ENCODE results near the gene KCNMB1.

Gene KCNMB1

GRCh38 chr5:170338291-170338690 is 50.9 kb downstream of the KCNMB1 start:
- Histone ChIP-seq H3K4me1 (ENCODE audit: control insufficient read depth, low read length) (peaks cover 2% of the 10 kb centered on the region), H3K9me2 (replicated peaks; ENCODE audit: control insufficient read depth, low read length) (no peaks in the 10 kb centered on the region), H3K27ac (ENCODE audit: low read depth, low read length) (no peak overlapping the region), H3K4me3 (ENCODE audit: low read length) (no peak overlapping the region), H3K36me3 (ENCODE audit: control insufficient read depth, low read length) (no peaks in the 10 kb centered on the region), H4K20me1 (ENCODE audit: control insufficient read depth, insufficient read depth, low read depth, low read length) (no peaks in the 10 kb centered on the region), H3K9me3 (ENCODE audit: control insufficient read depth, insufficient read depth, low read length) (peaks cover 3% of the 10 kb centered on the region; the same call in 1 of the 2 replicates), H3K79me2 (ENCODE audit: control insufficient read depth, low read length) (no peaks in the 10 kb centered on the region), H3K27me3 (ENCODE audit: control insufficient read depth, low read length) (peaks cover 4% of the 10 kb centered on the region; the same call in 1 of the 2 replicates), H3K4me2 (ENCODE audit: low read length) (no peak overlapping the region), H3F3A (ENCODE audit: control insufficient read depth, insufficient read depth) (no peaks in the 10 kb centered on the region)
- no peak for TF ChIP-seq CTCF (IDR thresholded peaks at IDR 0.05; ENCODE audit: low read depth, low read length, poor library complexity, severe bottlenecking)

GRCh38 chr5:170337045-170337733 is 52.0 kb downstream of the KCNMB1 start:
- Histone ChIP-seq H3F3A (ENCODE audit: control insufficient read depth, insufficient read depth) (no peaks in the 10 kb centered on the region), H3K27me3 (ENCODE audit: control insufficient read depth, low read length) (peaks cover 4% of the 10 kb centered on the region), H3K79me2 (ENCODE audit: control insufficient read depth, low read length) (no peaks in the 10 kb centered on the region), H3K4me1 (ENCODE audit: control insufficient read depth, low read length) (peaks cover 6% of the 10 kb centered on the region), H3K36me3 (ENCODE audit: control insufficient read depth, low read length) (no peaks in the 10 kb centered on the region), H3K9me3 (ENCODE audit: control insufficient read depth, insufficient read depth, low read length) (peaks cover 3% of the 10 kb centered on the region; the same call in 1 of the 2 replicates), H3K4me3 (ENCODE audit: low read length) (no peak overlapping the region), H3K4me2 (ENCODE audit: low read length) (no peak overlapping the region), H3K9me2 (replicated peaks; ENCODE audit: control insufficient read depth, low read length) (no peaks in the 10 kb centered on the region), H4K20me1 (ENCODE audit: control insufficient read depth, insufficient read depth, low read depth, low read length) (no peaks in the 10 kb centered on the region), H3K27ac (ENCODE audit: low read depth, low read length) (no peak overlapping the region)
- TF ChIP-seq CTCF (IDR thresholded peaks at IDR 0.05; ENCODE audit: low read depth, low read length, poor library complexity, severe bottlenecking) (no peak), EZH2phosphoT487 (IDR thresholded peaks at IDR 0.05; ENCODE audit: borderline replicate concordance, low read length) (no peak)

- H3K27ac ChIP-seq (ENCODE audit: low read depth, low read length) = no peak overlapping the region
- H4K20me1 ChIP-seq (ENCODE audit: control insufficient read depth, insufficient read depth, low read depth, low read length) = no peaks in the 10 kb centered on the region
- H3K9me2 ChIP-seq (replicated peaks; ENCODE audit: control insufficient read depth, low read length) = no peaks in the 10 kb centered on the region
- H3K27me3 ChIP-seq (ENCODE audit: control insufficient read depth, low read length) = peaks cover 4% of the 10 kb centered on the region
- no peaks in the 10 kb centered on the region for H3K79me2 ChIP-seq (ENCODE audit: control insufficient read depth, low read length)
- H3F3A ChIP-seq (ENCODE audit: control insufficient read depth, insufficient read depth) = no peaks in the 10 kb centered on the region
- no peaks in the 10 kb centered on the region for H3K36me3 ChIP-seq (ENCODE audit: control insufficient read depth, low read length)
- H3K4me1 ChIP-seq (ENCODE audit: control insufficient read depth, low read length) = peaks cover 11% of the 10 kb centered on the region
- H3K9me3 ChIP-seq (ENCODE audit: control insufficient read depth, insufficient read depth, low read length) = no peaks in the 10 kb centered on the region
- TF ChIP-seq EZH2phosphoT487 (IDR thresholded peaks at IDR 0.05; ENCODE audit: borderline replicate concordance, low read length) (no peak), CTCF (IDR thresholded peaks at IDR 0.05; ENCODE audit: low read depth, low read length, poor library complexity, severe bottlenecking) (no peak)
- H3K4me2 ChIP-seq (ENCODE audit: low read length) = no peak overlapping the region
- no peak overlapping the region for H3K4me3 ChIP-seq (ENCODE audit: low read length)
These were observed 53.1 kb downstream of the KCNMB1 start for GRCh38 chr5:170336065-170336464.
